Measurements from ENCODE around the gene VIL1. TPM values are rescaled to one million over a fixed set of nuclear protein-coding genes. Genes with fewer than 3 reads are reported as not detected.

The VIL1 gene
- total and polyA plus RNA-seq, 2 of the 8 experiments (the other 6 are each of a cell fraction or from before 2014, with no cell fraction given) = 6.2 to 7.0 TPM

DNA sequence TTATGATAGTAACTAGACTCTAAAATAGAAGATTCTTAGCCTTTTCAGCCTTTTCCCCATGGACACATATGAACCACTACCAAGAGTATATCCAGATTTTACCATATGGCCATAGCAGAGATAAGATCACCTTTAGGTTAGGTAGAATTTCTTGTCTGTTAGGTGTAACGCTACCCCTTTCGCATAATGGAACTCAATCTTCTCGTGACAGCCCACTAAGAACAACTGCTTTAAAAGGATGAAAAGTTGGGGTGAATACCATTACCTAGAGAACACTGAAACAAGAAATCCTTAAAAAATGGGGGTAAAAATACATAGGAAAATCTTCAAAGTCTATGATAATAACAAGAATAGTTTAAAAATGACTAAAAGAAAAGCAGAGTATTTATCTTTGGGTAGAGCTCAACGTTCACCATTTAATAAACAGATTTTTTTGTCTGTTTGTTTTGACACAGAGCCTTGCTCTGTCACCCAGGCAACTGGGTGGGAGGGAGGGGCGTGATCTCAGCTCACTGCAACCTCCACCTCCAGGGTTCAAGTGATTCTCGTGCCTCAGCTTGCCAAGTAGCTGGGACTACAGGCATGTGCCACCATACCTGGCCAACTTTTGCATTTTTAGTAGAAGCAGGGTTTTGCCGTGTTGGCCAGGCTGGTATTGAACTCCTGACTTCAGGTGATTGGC, 67.2 kb downstream of the VIL1 start:
- Histone ChIP-seq H3K23me2 (ENCODE audit: low read depth, low read length) (no peaks in the 10 kb centered on the region), H4K20me1 (replicated peaks in 1 of 2; ENCODE audit: control insufficient read depth in 1 of 2, insufficient read depth in 2 of 2, low read length in 2 of 2) (no peaks in the 10 kb centered on the region), H3K4ac (replicated peaks; ENCODE audit: insufficient read length, low read depth, low read length) (no peak overlapping the region), H3K18ac (ENCODE audit: extremely low read depth, low read length) (no peak overlapping the region), H2BK5ac (ENCODE audit: low read depth, low read length) (no peak overlapping the region), H3K56ac (replicated peaks; ENCODE audit: insufficient read length, low read depth, low read length) (no peak overlapping the region), H3K4me3 (ENCODE audit: extremely low read depth in 1 of 4, insufficient read depth in 2 of 4, low read depth in 3 of 4, low read length in 4 of 4) (no peak overlapping the region), H2AK5ac (ENCODE audit: low read depth, low read length) (no peak overlapping the region), H3K36me3 (ENCODE audit: control insufficient read depth in 2 of 4, insufficient read depth in 4 of 4, low read length in 3 of 4) (peaks cover 4 to 51% (median 22%) of the 10 kb centered on the region in 4 experiments; a peak in 6 of 8 replicates), H2BK12ac (ENCODE audit: low read depth, low read length) (no peak overlapping the region), H3K27me3 (replicated peaks in 1 of 4; ENCODE audit: control insufficient read depth in 3 of 4, extremely low read depth in 1 of 4, insufficient read depth in 3 of 4, low read length in 3 of 4) (no peaks in the 10 kb centered on the region), H2AFZ (ENCODE audit: low read length) (no peak overlapping the region), H3K23ac (ENCODE audit: insufficient read length) (no peak overlapping the region), H4K8ac (ENCODE audit: extremely low read depth, insufficient read depth, low read length) (no peak overlapping the region), H4K5ac (ENCODE audit: insufficient read length, low read depth, low read length) (no peak overlapping the region), H3K4me2 (ENCODE audit: insufficient read depth in 1 of 2, low read depth in 2 of 2, low read length in 2 of 2) (no peak overlapping the region), H3K79me2 (ENCODE audit: control insufficient read depth in 1 of 2, insufficient read depth in 2 of 2, low read length in 2 of 2) (no peaks in the 10 kb centered on the region), H3K14ac (ENCODE audit: insufficient read length) (no peak overlapping the region), H3K9ac (replicated peaks in 1 of 4; ENCODE audit: extremely low read depth in 1 of 4, low read depth in 3 of 4, low read length in 3 of 4) (no peak overlapping the region), H3K4me1 (replicated peaks in 1 of 4; ENCODE audit: control insufficient read depth in 3 of 4, insufficient read depth in 4 of 4, low read length in 3 of 4) (no peaks in the 10 kb centered on the region), H3K9me3 (ENCODE audit: insufficient read depth in 2 of 2, low read depth in 1 of 2, low read length in 1 of 2) (no peaks in the 10 kb centered on the region), H2BK15ac (ENCODE audit: low read length) (no peak overlapping the region), H3K27ac (ENCODE audit: low read depth, low read length) (no peak overlapping the region), H3K79me1 (ENCODE audit: low read depth, low read length) (no peaks in the 10 kb centered on the region), H2BK120ac (replicated peaks; ENCODE audit: low read depth, low read length) (no peak overlapping the region), H2BK20ac (ENCODE audit: low read length) (no peak overlapping the region), H4K91ac (replicated peaks; ENCODE audit: insufficient read length, low read length) (no peak overlapping the region)
- WGBS, 2 experiments (ENCODE audit: extremely low coverage in 1 of 2, insufficient coverage in 1 of 2, insufficient read length in 1 of 2, insufficient replicate concordance in 2 of 2, low coverage in 1 of 2, low lambda C conversion rate in 2 of 2, missing lambda C conversion rate in 1 of 2) = 92% methylated on average over 5 of the region's 7 CpGs; no CpG with 5 or more reads in 1 of the 2 experiments
- FAIRE-seq = no peak
- no peak for DNase-seq (ENCODE audit: low read depth in 1 of 2, low spot score in 2 of 2)
- ChIA-PET POLR2A (ENCODE audit: partially characterized antibody) (no interaction called here), CTCF (ENCODE audit: partially characterized antibody) (no interaction called here)
- no peak for TF ChIP-seq CREB1 (IDR thresholded peaks at IDR 0.05)
- TF ChIP-seq GABPA (IDR thresholded peaks at IDR 0.05; ENCODE audit: borderline replicate concordance, insufficient read depth, low read length) = no peak
- no peak for TF ChIP-seq POU5F1 (IDR thresholded peaks at IDR 0.05; ENCODE audit: low read depth, low read length)
- no peak for TF ChIP-seq SRF (IDR thresholded peaks at IDR 0.05; ENCODE audit: low read depth, low read length)
- TF ChIP-seq TAF7 (optimal IDR thresholded peaks at IDR 0.05; ENCODE audit: borderline replicate concordance, low read depth, low read length) = no peak
